Thyroid gland (tissue), 4 donors: ENCODE data around the gene ADCYAP1R1.

Source experiments
- POLR2A ChIP-seq, 2 donors: fragments of 450-650 bp; IDR thresholded peaks; one replicate each; pipeline ENCODE4 v1.6.1; 2017; ENCODE audit warnings: antibody characterized with exemption in 2 of 2, mild to moderate bottlenecking in 2 of 2, moderate library complexity in 1 of 2
- TF ChIP-seq, protein P1 (sequence below), 6 experiments: fragments of 200-600 bp in 3 of 6; fragments of 450-650 bp in 3 of 6; sonication (generic) in 3 of 6; IDR thresholded peaks; one replicate each; pipeline ENCODE4 v1.5.1; 2016 to 2019; ENCODE audit warnings: antibody characterized with exemption in 6 of 6, mild to moderate bottlenecking in 2 of 6, inconsistent platforms in 1 of 6, moderate library complexity in 1 of 6

DNA sequence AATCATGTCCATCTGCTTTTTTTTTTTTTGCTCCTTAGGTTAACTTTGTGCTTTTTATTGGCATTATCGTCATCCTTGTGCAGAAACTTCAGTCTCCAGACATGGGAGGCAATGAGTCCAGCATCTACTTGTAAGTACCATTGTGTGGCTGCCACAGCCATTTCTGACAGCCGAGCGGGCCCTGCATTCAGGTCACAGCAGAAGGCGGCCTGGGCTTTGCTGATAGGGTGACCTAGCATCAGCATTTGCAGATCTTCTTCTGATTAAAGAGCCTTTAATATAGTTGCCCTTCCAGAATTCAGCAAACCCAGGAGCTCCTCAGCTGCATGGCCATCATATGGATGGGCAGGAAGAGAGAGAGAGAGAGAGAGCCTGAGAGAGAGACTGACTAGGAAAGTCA is 40.5 kb downstream of the ADCYAP1R1 start:
- TF ChIP-seq, protein P1, sequence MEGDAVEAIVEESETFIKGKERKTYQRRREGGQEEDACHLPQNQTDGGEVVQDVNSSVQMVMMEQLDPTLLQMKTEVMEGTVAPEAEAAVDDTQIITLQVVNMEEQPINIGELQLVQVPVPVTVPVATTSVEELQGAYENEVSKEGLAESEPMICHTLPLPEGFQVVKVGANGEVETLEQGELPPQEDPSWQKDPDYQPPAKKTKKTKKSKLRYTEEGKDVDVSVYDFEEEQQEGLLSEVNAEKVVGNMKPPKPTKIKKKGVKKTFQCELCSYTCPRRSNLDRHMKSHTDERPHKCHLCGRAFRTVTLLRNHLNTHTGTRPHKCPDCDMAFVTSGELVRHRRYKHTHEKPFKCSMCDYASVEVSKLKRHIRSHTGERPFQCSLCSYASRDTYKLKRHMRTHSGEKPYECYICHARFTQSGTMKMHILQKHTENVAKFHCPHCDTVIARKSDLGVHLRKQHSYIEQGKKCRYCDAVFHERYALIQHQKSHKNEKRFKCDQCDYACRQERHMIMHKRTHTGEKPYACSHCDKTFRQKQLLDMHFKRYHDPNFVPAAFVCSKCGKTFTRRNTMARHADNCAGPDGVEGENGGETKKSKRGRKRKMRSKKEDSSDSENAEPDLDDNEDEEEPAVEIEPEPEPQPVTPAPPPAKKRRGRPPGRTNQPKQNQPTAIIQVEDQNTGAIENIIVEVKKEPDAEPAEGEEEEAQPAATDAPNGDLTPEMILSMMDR (IDR thresholded peaks at IDR 0.05) = no peak
- TF ChIP-seq POLR2A (IDR thresholded peaks at IDR 0.05) = no peak
